K562 (cell line): Measurements from ENCODE around the gene IBA57. TPM values are rescaled to one million over a fixed set of nuclear protein-coding genes. Genes with fewer than 3 reads are reported as not detected.

Experiments
- ATF1 ChIP-seq, 2 experiments: fragments of 450-650 bp in 1 of 2; IDR thresholded peaks; 2 replicates each; pipeline ENCODE4 v1.6.1; 2016; ENCODE audit warnings: missing compliant biosample characterization in 1 of 2, missing genetic modification characterization in 1 of 2
- CREB1 ChIP-seq, 2 experiments: sonication (generic) in 1 of 2; formaldehyde crosslinking in 1 of 2; IDR thresholded peaks; 2 replicates each; pipeline versions ENCODE4 v1.6.1 to v1.8.0; 2012 to 2022; ENCODE audit warnings: inconsistent platforms in 1 of 2, mild to moderate bottlenecking in 1 of 2, missing genetic modification reagents in 1 of 2, moderate library complexity in 1 of 2
- CTBP1 ChIP-seq: fragments of 450-650 bp; IDR thresholded peaks from 2 replicates; pipeline ENCODE4 v1.6.1; 2016; ENCODE audit warnings: borderline replicate concordance
- DNMT1 ChIP-seq: fragments of 450-650 bp; IDR thresholded peaks from 2 replicates; pipeline ENCODE4 v1.6.1; 2016; ENCODE audit warnings: antibody characterized with exemption, mild to moderate bottlenecking
- ERF ChIP-seq: fragments of 450-650 bp; formaldehyde crosslinking; IDR thresholded peaks from 2 replicates; pipeline ENCODE4 v1.4.0; 2020; ENCODE audit warnings: mild to moderate bottlenecking, mixed read lengths
- ESRRA ChIP-seq: fragments of 450-650 bp; IDR thresholded peaks from 2 replicates; pipeline ENCODE4 v1.6.1; 2014; ENCODE audit warnings: low read depth, mild to moderate bottlenecking, moderate library complexity, borderline replicate concordance
- ETV5 ChIP-seq: sonication (generic); formaldehyde crosslinking; IDR thresholded peaks from 2 replicates; pipeline ENCODE4 v1.4.0; 2020; ENCODE audit warnings: low read depth, mild to moderate bottlenecking, missing genetic modification reagents
- MBD2 ChIP-seq: sonication (generic); IDR thresholded peaks from 2 replicates; pipeline ENCODE4 v1.6.1; 2016; ENCODE audit warnings: low read depth, borderline replicate concordance
- MTA1 ChIP-seq: fragments of 450-650 bp; IDR thresholded peaks from 2 replicates; pipeline ENCODE4 v1.6.1; 2017; ENCODE audit warnings: borderline replicate concordance
- MXI1 ChIP-seq: IDR thresholded peaks from 2 replicates; pipeline ENCODE4 v1.6.1; 2011; ENCODE audit warnings: low read depth, mild to moderate bottlenecking, improper control_type of control experiment, low read length
- NFE2 ChIP-seq: IDR thresholded peaks from 2 replicates; pipeline ENCODE4 v1.6.1; 2014; ENCODE audit warnings: antibody characterized with exemption, low read depth
- NKRF ChIP-seq: fragments of 450-650 bp; IDR thresholded peaks from 2 replicates; pipeline ENCODE4 v1.6.1; 2016; ENCODE audit warnings: borderline replicate concordance
- SAP30 ChIP-seq: fragments of 200-600 bp; sonication (generic); IDR thresholded peaks from 2 replicates; pipeline ENCODE4 v1.6.1; 2012; ENCODE audit warnings: borderline replicate concordance, low read depth, mild to moderate bottlenecking, moderate library complexity, low read length, control low read depth, inconsistent platforms; ENCODE audit not compliant: insufficient read depth, poor library complexity, severe bottlenecking
- SNAPC5 ChIP-seq: fragments of 250-450 bp; sonication (Bioruptor Pico); IDR thresholded peaks from 2 replicates; pipeline ENCODE4 v1.8.0; 2021; ENCODE audit warnings: moderate library complexity, mild to moderate bottlenecking, inconsistent platforms
- SRF ChIP-seq, 2 experiments: fragments of 250-450, 450-650 bp in 1 of 2; sonication (Bioruptor Pico) in 1 of 2; sonication (generic) in 1 of 2; formaldehyde crosslinking; IDR thresholded peaks; 2 replicates each; pipeline versions ENCODE4 v1.5.0 to v1.5.1; 2020 to 2022; ENCODE audit warnings: mild to moderate bottlenecking in 1 of 2, missing genetic modification reagents in 1 of 2
- TAF1 ChIP-seq: IDR thresholded peaks from 2 replicates; pipeline ENCODE4 v1.6.1; 2011; ENCODE audit warnings: mild to moderate bottlenecking, low read length, moderate library complexity; ENCODE audit not compliant: insufficient read depth, control insufficient read depth, severe bottlenecking; ENCODE audit errors: extremely low read depth
- USF1 ChIP-seq: sonication (generic); formaldehyde crosslinking; IDR thresholded peaks from 2 replicates; pipeline ENCODE4 v1.9.0; 2022; ENCODE audit warnings: mild to moderate bottlenecking, missing genetic modification reagents
- ZBTB17 ChIP-seq: fragments of 450-650 bp; formaldehyde crosslinking; IDR thresholded peaks from 2 replicates; pipeline ENCODE4 v1.4.0; 2020; ENCODE audit warnings: mild to moderate bottlenecking
- ZFX ChIP-seq: sonication (generic); formaldehyde crosslinking; IDR thresholded peaks from 2 replicates; pipeline ENCODE4 v1.8.0; 2022; ENCODE audit warnings: mild to moderate bottlenecking, missing genetic modification reagents, moderate library complexity
- ZNF175 ChIP-seq: fragments of 200-800 bp; sonication (Bioruptor generic); IDR thresholded peaks from 2 replicates; pipeline ENCODE4 v1.6.1; 2016; ENCODE audit warnings: low read depth, mild to moderate bottlenecking, missing genetic modification characterization, missing compliant biosample characterization
- ZNF197 ChIP-seq: fragments of 200-800 bp; sonication (Bioruptor generic); IDR thresholded peaks from 2 replicates; pipeline ENCODE4 v1.6.1; 2016; ENCODE audit warnings: low read depth, missing genetic modification characterization, missing compliant biosample characterization
- ZNF584 ChIP-seq: fragments of 200-800 bp; sonication (Bioruptor generic); IDR thresholded peaks from 2 replicates; pipeline ENCODE4 v1.6.1; 2016; ENCODE audit warnings: low read depth, mild to moderate bottlenecking, missing genetic modification characterization, missing compliant biosample characterization
- ZNF766 ChIP-seq: fragments of 200-800 bp; sonication (Bioruptor generic); conservative IDR thresholded peaks from 2 replicates; pipeline ENCODE4 v1.6.1; 2016; ENCODE audit warnings: missing genetic modification characterization, missing compliant biosample characterization
- polyA plus RNA-seq, 8 experiments: library from polyadenylated mRNA; depleted of rRNA in 4 of 8; stranded (reverse) in 5 of 8; unstranded in 3 of 8; fragments of >200 nt; fragmentation: Nextera tagmentation in 2 of 8; fragmentation: Illumina TruSeq in 1 of 8; extraction: Ambion mirVana in 2 of 8; extraction: Trizol in 1 of 8; gene quantifications; 2 replicates each; pipeline versions ENCODE4 v1.2.1 to v1.2.3, GENCODE V29; 2011 to 2014; ENCODE audit warnings: inconsistent platforms in 1 of 8, missing spikeins in 1 of 8
- total RNA-seq, 7 experiments: library from RNA; depleted of rRNA in 6 of 7; stranded (reverse); fragments of >200 nt in 6 of 7; fragmentation: Illumina TruSeq in 2 of 7; extraction: Trizol in 2 of 7; gene quantifications; 2 replicates each; pipeline versions ENCODE4 v1.2.1 to v1.2.3, GENCODE V29; 2011 to 2021; ENCODE audit warnings: low replicate concordance in 1 of 7

IBA57 gene
- total and polyA plus RNA-seq, 9 of the 15 experiments (the other 6 are each of a cell fraction or from before 2014, with no cell fraction given) = 0.77 to 15.5 (median 2.7) TPM

GRCh38 chr1:228166170-228166936 is 749 bp downstream of the IBA57 start (continued):
- TF ChIP-seq SNAPC5 (CRISPR knock-in tag) (no peak), SRF (CRISPR knock-in tag; IDR thresholded peaks at IDR 0.05) (peak in 1 of 2 experiments; percentile 27; a peak in 1 of 4 replicates), TAF1 (peak; percentile 6), SAP30 (peak; percentile 86), MXI1 (peak; percentile 50; the same call in 1 of the 2 replicates), MBD2 (no peak), NKRF (0 out of 2 replicates have a peak, but pooled peaks have one; percentile 62), ETV5 (CRISPR knock-in tag) (peak; percentile 71; the same call in 1 of the 2 replicates), MTA1 (0 out of 2 replicates have a peak, but pooled peaks have one; percentile 8), USF1 (CRISPR knock-in tag) (peak; percentile 52; the same call in 1 of the 2 replicates), ZNF175 (CRISPR knock-in tag) (peak; percentile 8), DNMT1 (no peak), ZNF766 (CRISPR knock-in tag) (peak; percentile 59; the same call in 1 of the 2 replicates), ZNF584 (peak; percentile 85), CREB1 (IDR thresholded peaks at IDR 0.05) (peak; percentile 66), CREB1 (CRISPR knock-in tag; IDR thresholded peaks at IDR 0.05) (no peak), CTBP1 (peak; percentile 11), ZFX (CRISPR knock-in tag) (peak; percentile 28; the same call in 1 of the 2 replicates), ERF (CRISPR knock-in tag) (0 out of 2 replicates have a peak, but pooled peaks have one; percentile 26), ATF1 (CRISPR knock-in tag; IDR thresholded peaks at IDR 0.05) (no peak), ATF1 (tag; IDR thresholded peaks at IDR 0.05) (peak; percentile 90), NFE2 (peak; percentile 44; the same call in 1 of the 2 replicates), ZBTB17 (CRISPR knock-in tag) (0 out of 2 replicates have a peak, but pooled peaks have one; percentile 46), ZNF197 (CRISPR knock-in tag) (0 out of 2 replicates have a peak, but pooled peaks have one; percentile 76), ESRRA (peak; percentile 14; the same call in 1 of the 2 replicates)
